CD4-positive, alpha-beta T cell treated with Interleukin-17A for 1 hour (primary cell): ENCODE measurements around the gene TMEFF2.
"Not testable (repeated sequence)": the region's sequence is repeated elsewhere in the genome, so short reads cannot be mapped to it uniquely, and the experiment has no call there.

ENCODE experiments used
- DNase-seq: peaks from one replicate; pipeline ENCODE4 v3.0.0-alpha.2; 2020

Gene TMEFF2

GRCh38 chr2:191923652-191923997 lies 271.1 kb downstream of the TMEFF2 start:
- DNase-seq, result no peak

- DNase-seq, result no peak
Measured at GRCh38 chr2:191922736-191923651, 271.7 kb downstream of the TMEFF2 start.

- DNase-seq, result not testable (repeated sequence)
Measured at GRCh38 chr2:191921650-191922049, 273.1 kb downstream of the TMEFF2 start.

GRCh38 chr2:191920502-191920901 lies 274.2 kb downstream of the TMEFF2 start:
- no peak for DNase-seq

- DNase-seq, result no peak
Measured at GRCh38 chr2:191917967-191918651, 276.6 kb downstream of the TMEFF2 start.

GRCh38 chr2:191917430-191917881 lies 277.3 kb downstream of the TMEFF2 start:
- no peak for DNase-seq

GRCh38 chr2:191916826-191917225 lies 277.9 kb downstream of the TMEFF2 start:
- no peak for DNase-seq

- DNase-seq, result no peak
Measured at GRCh38 chr2:191915750-191916149, 279.0 kb downstream of the TMEFF2 start.

- DNase-seq, result no peak
Measured at GRCh38 chr2:191913796-191914195, 280.9 kb downstream of the TMEFF2 start.

GRCh38 chr2:191912764-191913163 lies 282.0 kb downstream of the TMEFF2 start:
- DNase-seq, result no peak

GRCh38 chr2:191910518-191910917 lies 284.2 kb downstream of the TMEFF2 start:
- no peak for DNase-seq

GRCh38 chr2:191908874-191909273 lies 285.9 kb downstream of the TMEFF2 start:
- DNase-seq, result no peak

- DNase-seq, result no peak
Measured at GRCh38 chr2:191907545-191907944, 287.2 kb downstream of the TMEFF2 start.

GRCh38 chr2:191907091-191907490 lies 287.6 kb downstream of the TMEFF2 start:
- DNase-seq, result no peak

- DNase-seq, result no peak
Measured at GRCh38 chr2:191905336-191905735, 289.4 kb downstream of the TMEFF2 start.

- no peak for DNase-seq
Measured at GRCh38 chr2:191901031-191901430, 293.7 kb downstream of the TMEFF2 start.

GRCh38 chr2:191899410-191899809 lies 295.3 kb downstream of the TMEFF2 start:
- DNase-seq, result no peak
